ENCODE results near the gene FOXO3. TPM values are rescaled to one million over a fixed set of nuclear protein-coding genes. Genes with fewer than 3 reads are reported as not detected.

The FOXO3 gene
- total RNA-seq, 1 donor from 2014 or later, result 41.4 TPM

- no peak for TF ChIP-seq CTCF (IDR thresholded peaks at IDR 0.05; ENCODE audit: insufficient read depth, low read length, poor library complexity, severe bottlenecking)
- H3K4me3 ChIP-seq (ENCODE audit: low read depth, low read length), result no peak overlapping the region
- DNase-seq (ENCODE audit: low read depth), result no peak
Observed at GRCh38 chr6:108671790-108672189, 111.1 kb downstream of the FOXO3 start.

GRCh38 chr6:108672641-108673040 is 111.9 kb downstream of the FOXO3 start:
- Histone ChIP-seq H3K36me3 (ENCODE audit: control insufficient read depth, insufficient read depth, low read length) (no peaks in the 10 kb centered on the region), H3K27me3 (ENCODE audit: control insufficient read depth, insufficient read depth, low read length) (no peaks in the 10 kb centered on the region), H3K4me3 (ENCODE audit: low read depth, low read length) (no peak overlapping the region)
- no peak for DNase-seq (ENCODE audit: low read depth)
- TF ChIP-seq CTCF (IDR thresholded peaks at IDR 0.05; ENCODE audit: insufficient read depth, low read length, poor library complexity, severe bottlenecking), result no peak

More at GRCh38 chr6:108671790-108672189, 111.1 kb downstream of the FOXO3 start:
- H3K27me3 ChIP-seq (ENCODE audit: control insufficient read depth, insufficient read depth, low read length), result no peaks in the 10 kb centered on the region
- no peaks in the 10 kb centered on the region for H3K36me3 ChIP-seq (ENCODE audit: control insufficient read depth, insufficient read depth, low read length)

GRCh38 chr6:108673153-108673552 is 112.4 kb downstream of the FOXO3 start:
- H3K4me3 ChIP-seq (ENCODE audit: low read depth, low read length), result no peak overlapping the region
- TF ChIP-seq CTCF (IDR thresholded peaks at IDR 0.05; ENCODE audit: insufficient read depth, low read length, poor library complexity, severe bottlenecking), result no peak
- no peaks in the 10 kb centered on the region for H3K36me3 ChIP-seq (ENCODE audit: control insufficient read depth, insufficient read depth, low read length)
- DNase-seq (ENCODE audit: low read depth), result no peak
- H3K27me3 ChIP-seq (ENCODE audit: control insufficient read depth, insufficient read depth, low read length), result no peaks in the 10 kb centered on the region

GRCh38 chr6:108673602-108674001 is 112.9 kb downstream of the FOXO3 start:
- no peak for DNase-seq (ENCODE audit: low read depth)
- Histone ChIP-seq H3K4me3 (ENCODE audit: low read depth, low read length) (no peak overlapping the region), H3K36me3 (ENCODE audit: control insufficient read depth, insufficient read depth, low read length) (no peaks in the 10 kb centered on the region), H3K27me3 (ENCODE audit: control insufficient read depth, insufficient read depth, low read length) (no peaks in the 10 kb centered on the region)
- no peak for TF ChIP-seq CTCF (IDR thresholded peaks at IDR 0.05; ENCODE audit: insufficient read depth, low read length, poor library complexity, severe bottlenecking)

GRCh38 chr6:108675226-108676200 is 114.8 kb downstream of the FOXO3 start:
- no peak for DNase-seq (ENCODE audit: low read depth)
- Histone ChIP-seq H3K27me3 (ENCODE audit: control insufficient read depth, insufficient read depth, low read length) (no peaks in the 10 kb centered on the region), H3K4me3 (ENCODE audit: low read depth, low read length) (no peak overlapping the region), H3K36me3 (ENCODE audit: control insufficient read depth, insufficient read depth, low read length) (no peaks in the 10 kb centered on the region)
- TF ChIP-seq CTCF (IDR thresholded peaks at IDR 0.05; ENCODE audit: insufficient read depth, low read length, poor library complexity, severe bottlenecking), result no peak
